K562 treated with DMSO at 1 percent for 12 hours (cell line): Measurements from ENCODE around the gene DYSF. TPM values are rescaled to one million over a fixed set of nuclear protein-coding genes. Genes with fewer than 3 reads are reported as not detected.

Experiments used
- total RNA-seq: library from RNA; unstranded; fragments of 300-600 nt; gene quantifications from 2 replicates; pipeline ENCODE4 v1.2.3, GENCODE V29; 2022; ENCODE audit not compliant: insufficient read depth

DYSF gene
- 0.33 and 1.0 TPM in 2 replicates for total RNA-seq

DNA sequence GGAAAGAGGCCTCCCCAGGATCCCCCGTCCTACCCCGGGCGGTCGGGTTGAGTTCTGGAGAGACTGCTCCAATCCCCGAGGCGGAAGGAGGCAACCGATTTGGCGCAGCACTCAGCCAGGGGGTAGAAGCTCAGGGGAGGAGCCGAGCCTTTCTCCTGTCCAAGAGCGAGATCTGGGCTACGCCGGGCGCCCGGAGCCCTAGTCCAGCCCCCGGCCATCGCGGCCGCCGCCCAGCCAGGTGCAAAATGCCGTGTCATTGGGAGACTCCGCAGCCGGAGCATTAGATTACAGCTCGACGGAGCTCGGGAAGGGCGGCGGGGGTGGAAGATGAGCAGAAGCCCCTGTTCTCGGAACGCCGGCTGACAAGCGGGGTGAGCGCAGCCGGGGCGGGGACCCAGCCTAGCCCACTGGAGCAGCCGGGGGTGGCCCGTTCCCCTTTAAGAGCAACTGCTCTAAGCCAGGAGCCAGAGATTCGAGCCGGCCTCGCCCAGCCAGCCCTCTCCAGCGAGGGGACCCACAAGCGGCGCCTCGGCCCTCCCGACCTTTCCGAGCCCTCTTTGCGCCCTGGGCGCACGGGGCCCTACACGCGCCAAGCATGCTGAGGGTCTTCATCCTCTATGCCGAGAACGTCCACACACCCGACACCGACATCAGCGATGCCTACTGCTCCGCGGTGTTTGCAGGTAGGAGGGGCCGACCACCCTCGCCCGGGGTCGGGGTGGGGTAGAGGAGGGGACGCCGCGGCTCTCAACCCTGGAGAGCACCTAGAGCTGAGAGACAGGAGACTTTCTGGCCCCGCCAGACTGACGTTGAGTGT, at the start of gene DYSF:
Gene DYSF (plus strand): TSS at position 158 of the 817 bp plus-strand sequence.

Other genes with a start within 250 kb of the DYSF start
- 0.24 and 1.3 TPM in 2 replicates for gene PAIP2B, start 226.5 kb upstream of the DYSF start, total RNA-seq
- 35.2 and 88.4 TPM in 2 replicates for gene ZNF638, start 121.8 kb upstream of the DYSF start, total RNA-seq